BLaER1 treated with 17β-estradiol and CSF1 and Interleukin-3, amounts not matched to agents 10 nM and 100 nM (cell line): ENCODE data around the gene TNK1.

Experiments used
- H3K27ac ChIP-seq, 11 experiments: shearing (Covaris generic); formaldehyde crosslinking; 2 replicates each; pipeline ENCODE4 v1.8.1; 2022
- H3K27me3 ChIP-seq, 11 experiments: shearing (Covaris generic); formaldehyde crosslinking; 2 replicates each; pipeline ENCODE4 v1.8.1; 2022
- H3K36me3 ChIP-seq, 11 experiments: shearing (Covaris generic); formaldehyde crosslinking; 2 replicates each; pipeline ENCODE4 v1.8.1; 2022
- H3K4me1 ChIP-seq, 10 experiments: shearing (Covaris generic); formaldehyde crosslinking; 2 replicates each; pipeline ENCODE4 v1.8.1; 2022
- H3K4me2 ChIP-seq, 11 experiments: shearing (Covaris generic); formaldehyde crosslinking; 2 replicates each; pipeline ENCODE4 v1.8.1; 2022
- H3K4me3 ChIP-seq, 10 experiments: shearing (Covaris generic); formaldehyde crosslinking; 2 replicates each; pipeline ENCODE4 v1.8.1; 2022
- H3K9ac ChIP-seq, 11 experiments: shearing (Covaris generic); formaldehyde crosslinking; 2 replicates each; pipeline ENCODE4 v1.8.1; 2022
- H3K9me3 ChIP-seq, 11 experiments: shearing (Covaris generic); formaldehyde crosslinking; replicated peaks in 1 of 11; 2 replicates each; pipeline ENCODE4 v1.8.1; 2022
- H4K20me1 ChIP-seq, 11 experiments: shearing (Covaris generic); formaldehyde crosslinking; 2 replicates each; pipeline ENCODE4 v1.8.1; 2022
- Cebpa-rat ChIP-seq, 11 experiments: shearing (Covaris generic); IDR thresholded peaks; 2 replicates each; pipeline ENCODE4 v1.8.1; 2022

Gene TNK1

GRCh38 chr17:7416323-7416722, 35.4 kb downstream of the TNK1 start:
- no peak overlapping the region for H3K27ac ChIP-seq
- peak overlapping the region in 3 of 11 experiments; percentile 7 to 20 (median 19); a peak in 3 of 22 replicates for H3K9ac ChIP-seq

DNA sequence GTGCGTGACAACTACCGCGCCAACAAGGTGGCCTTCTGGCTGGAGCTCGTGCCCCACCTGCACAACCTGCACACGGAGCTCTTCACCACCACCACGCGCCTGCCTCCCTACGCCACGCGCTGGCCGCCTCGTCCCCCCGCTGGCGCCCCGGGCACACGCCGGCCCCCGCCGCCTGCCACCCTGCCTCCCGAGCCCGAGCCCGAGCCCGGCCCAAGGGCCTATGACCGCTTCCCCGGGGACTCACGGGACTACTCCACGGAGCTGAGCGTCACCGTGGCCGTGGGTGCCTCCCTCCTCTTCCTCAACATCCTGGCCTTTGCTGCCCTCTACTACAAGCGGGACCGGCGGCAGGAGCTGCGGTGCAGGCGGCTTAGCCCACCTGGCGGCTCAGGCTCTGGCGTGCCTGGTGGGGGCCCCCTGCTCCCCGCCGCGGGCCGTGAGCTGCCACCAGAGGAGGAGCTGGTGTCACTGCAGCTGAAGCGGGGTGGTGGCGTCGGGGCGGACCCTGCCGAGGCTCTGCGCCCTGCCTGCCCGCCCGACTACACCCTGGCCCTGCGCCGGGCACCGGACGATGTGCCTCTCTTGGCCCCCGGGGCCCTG, 36.3 kb downstream of the TNK1 start:
- no peaks in the 10 kb centered on the region for H3K27me3 ChIP-seq
- peak overlapping the region in 1 of 11 experiments; percentile 7; a peak in 1 of 22 replicates for H3K9ac ChIP-seq
- no peaks in the 10 kb centered on the region for H3K9me3 ChIP-seq
- peaks cover 0 to 32% (median 21%) of the 10 kb centered on the region in 11 experiments; a peak in 15 of 22 replicates for H3K36me3 ChIP-seq
- H3K4me2 ChIP-seq, result no peak overlapping the region
- no peak for TF ChIP-seq Cebpa-rat (IDR thresholded peaks at IDR 0.05)
- peaks cover 10 to 20% (median 16%) of the 10 kb centered on the region in 10 experiments; a peak in 18 of 20 replicates for H3K4me1 ChIP-seq
- no peak overlapping the region for H3K27ac ChIP-seq
- peaks cover 0 to 11% (median 0%) of the 10 kb centered on the region in 11 experiments; a peak in 2 of 22 replicates for H4K20me1 ChIP-seq
- H3K4me3 ChIP-seq, result no peak overlapping the region

More at GRCh38 chr17:7416323-7416722, 35.4 kb downstream of the TNK1 start:
- Histone ChIP-seq H4K20me1 (peaks cover 0 to 11% (median 0%) of the 10 kb centered on the region in 11 experiments; a peak in 2 of 22 replicates), H3K36me3 (peaks cover 0 to 32% (median 21%) of the 10 kb centered on the region in 11 experiments; a peak in 15 of 22 replicates), H3K4me1 (peaks cover 10 to 20% (median 16%) of the 10 kb centered on the region in 10 experiments; a peak in 18 of 20 replicates), H3K9me3 (no peaks in the 10 kb centered on the region), H3K27me3 (no peaks in the 10 kb centered on the region), H3K4me3 (no peak overlapping the region), H3K4me2 (no peak overlapping the region)
- TF ChIP-seq Cebpa-rat (IDR thresholded peaks at IDR 0.05), result no peak

DNA sequence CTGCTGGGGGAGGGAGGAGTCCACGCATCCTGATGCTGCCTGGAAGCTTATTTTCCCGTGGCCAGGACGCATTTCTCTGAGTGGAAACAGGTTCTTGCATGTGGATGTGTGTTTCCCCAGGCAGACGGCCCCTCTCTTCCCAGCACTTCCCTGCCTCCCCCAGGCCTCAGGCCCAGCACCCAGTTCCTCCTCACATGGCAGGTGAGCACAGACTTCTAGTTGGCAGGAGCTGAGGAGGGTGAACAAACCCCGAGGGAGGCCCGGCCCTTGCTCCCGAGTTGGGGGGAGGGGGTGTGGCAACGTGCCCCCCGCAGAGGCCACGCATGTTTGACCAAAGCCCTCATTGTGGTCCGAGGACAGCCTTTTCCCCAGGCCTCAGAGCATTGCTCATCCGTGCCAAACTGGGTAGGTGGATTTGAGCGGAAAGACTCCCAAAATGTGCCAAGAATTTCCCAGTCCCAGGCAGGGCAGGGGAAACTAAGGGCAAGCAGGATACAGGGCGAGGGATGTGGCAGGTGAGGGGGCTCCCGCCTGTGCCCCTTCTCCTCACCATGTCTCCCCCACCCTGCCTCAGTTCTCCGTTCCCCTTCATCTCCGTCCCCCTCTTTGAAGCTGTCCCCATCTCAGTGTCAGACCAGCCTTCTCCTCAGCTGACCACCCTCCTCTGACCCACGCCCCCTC, 37.7 kb downstream of the TNK1 start:
- Histone ChIP-seq H3K9ac (0 out of 22 replicates have a peak overlapping the region, but pooled peaks of 1 of the 11 experiments have one; percentile 9), H3K27ac (no peak overlapping the region), H3K9me3 (no peaks in the 10 kb centered on the region), H3K4me1 (peaks cover 3 to 8% (median 5%) of the 10 kb centered on the region in 10 experiments; a peak in 18 of 20 replicates), H3K4me2 (no peak overlapping the region), H4K20me1 (peaks cover 0 to 6% (median 0%) of the 10 kb centered on the region in 11 experiments; a peak in 2 of 22 replicates), H3K4me3 (no peak overlapping the region), H3K36me3 (peaks cover 0 to 32% (median 21%) of the 10 kb centered on the region in 11 experiments; a peak in 15 of 22 replicates), H3K27me3 (no peaks in the 10 kb centered on the region)
- no peak for TF ChIP-seq Cebpa-rat (IDR thresholded peaks at IDR 0.05)

DNA sequence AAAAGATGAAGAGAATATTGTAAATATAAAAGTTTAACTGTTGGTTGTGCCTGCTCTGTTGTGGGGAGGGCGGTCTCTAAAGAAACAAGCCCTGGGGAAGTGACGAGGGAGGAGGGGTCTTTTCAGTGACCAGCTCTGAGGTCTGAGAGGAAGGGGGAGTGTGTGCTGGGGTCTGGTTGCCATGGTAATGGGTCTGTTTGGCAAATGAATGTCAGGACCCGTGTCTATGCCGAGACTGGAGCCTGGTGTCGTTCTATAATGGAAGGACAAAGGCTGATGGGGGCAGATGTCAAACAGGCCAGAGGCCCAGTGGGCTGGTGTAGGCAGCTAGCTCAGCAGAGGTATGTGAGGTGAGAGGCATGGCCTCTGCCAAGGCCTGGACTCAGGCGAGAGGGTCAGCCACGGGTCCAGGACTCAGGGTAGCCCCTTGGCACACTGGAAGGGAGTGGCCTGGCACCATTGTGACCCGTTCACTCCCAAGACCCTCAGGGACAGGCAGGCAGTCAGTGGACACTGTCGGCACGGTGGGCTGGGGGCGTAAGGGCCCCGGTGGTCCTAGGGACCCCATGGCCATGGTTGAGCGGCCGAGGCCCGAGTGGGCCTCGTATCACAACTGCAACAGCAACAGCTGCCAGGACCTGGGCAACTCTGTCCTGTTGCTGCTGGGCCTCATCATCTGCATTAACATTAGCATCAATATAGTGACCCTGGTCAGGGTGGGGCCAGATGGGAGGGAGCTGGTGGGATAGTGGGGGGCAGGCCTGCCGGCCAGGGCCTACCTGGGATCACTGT, 39.1 kb downstream of the TNK1 start, which contains the start of gene SPEM1:
Gene SPEM1 (plus strand): TSS at position 506 of the 792 bp plus-strand sequence. CDS start 61 bp downstream, at position 567.
- Histone ChIP-seq H3K9me3 (no peaks in the 10 kb centered on the region), H3K36me3 (peaks cover 0 to 25% (median 15%) of the 10 kb centered on the region in 11 experiments; a peak in 15 of 22 replicates), H3K4me1 (peaks cover 0 to 9% (median 7%) of the 10 kb centered on the region in 10 experiments; a peak in 12 of 20 replicates), H3K9ac (peak within 1 kb of the TSS in 3 of 11 experiments; percentile 9 to 20 (median 9); a peak in 1 of 22 replicates), H3K4me3 (no peak within 1 kb of the TSS), H3K27me3 (no peaks in the 10 kb centered on the region), H3K4me2 (no peak within 1 kb of the TSS), H3K27ac (no peak within 1 kb of the TSS), H4K20me1 (peaks cover 0 to 6% (median 0%) of the 10 kb centered on the region in 11 experiments; a peak in 2 of 22 replicates)
- TF ChIP-seq Cebpa-rat (IDR thresholded peaks at IDR 0.05), result no peak

GRCh38 chr17:7421186-7421585, 40.3 kb downstream of the TNK1 start:
- Histone ChIP-seq H3K4me1 (peaks cover 0 to 12% (median 9%) of the 10 kb centered on the region in 10 experiments; a peak in 12 of 20 replicates), H3K27me3 (no peaks in the 10 kb centered on the region), H3K27ac (no peak overlapping the region), H3K36me3 (peaks cover 0 to 14% (median 8%) of the 10 kb centered on the region in 11 experiments; a peak in 8 of 22 replicates), H4K20me1 (peaks cover 0 to 6% (median 0%) of the 10 kb centered on the region in 11 experiments; a peak in 1 of 22 replicates), H3K4me3 (no peak overlapping the region), H3K4me2 (no peak overlapping the region), H3K9me3 (no peaks in the 10 kb centered on the region), H3K9ac (no peak overlapping the region)
- TF ChIP-seq Cebpa-rat (IDR thresholded peaks at IDR 0.05), result no peak

DNA sequence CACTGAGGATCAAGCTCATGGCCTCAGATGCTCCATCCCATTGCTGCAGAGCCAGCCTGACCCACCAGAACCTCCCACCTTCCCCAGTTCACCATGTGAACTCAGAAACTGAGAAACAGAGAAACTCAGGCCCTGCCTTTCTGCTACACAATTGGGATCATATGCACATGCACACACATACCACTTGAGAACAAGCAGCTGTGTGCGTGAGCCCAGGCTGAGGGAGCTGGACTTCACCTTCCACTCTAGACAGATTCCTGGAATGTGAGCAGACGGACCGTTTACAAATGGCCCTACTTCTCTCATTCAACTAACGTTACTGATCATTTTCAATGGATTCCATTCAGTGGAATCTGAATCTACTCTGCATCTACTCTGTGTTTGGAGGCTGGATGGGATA, 42.8 kb downstream of the TNK1 start:
- Histone ChIP-seq H3K9me3 (no peaks in the 10 kb centered on the region), H3K9ac (no peak overlapping the region), H3K4me2 (no peak overlapping the region), H3K36me3 (0 out of 22 replicates have a peak, but pooled peaks cover 0 to under 1% (median 0%) of the 10 kb centered on the region in 11 experiments), H3K4me1 (peaks cover 0 to 13% (median 9%) of the 10 kb centered on the region in 10 experiments; a peak in 12 of 20 replicates), H3K27me3 (no peaks in the 10 kb centered on the region), H4K20me1 (no peaks in the 10 kb centered on the region; a peak in 1 of 22 replicates), H3K4me3 (no peak overlapping the region), H3K27ac (no peak overlapping the region)
- no peak for TF ChIP-seq Cebpa-rat (IDR thresholded peaks at IDR 0.05)

GRCh38 chr17:7425316-7425715, 44.4 kb downstream of the TNK1 start, which contains the start of gene SPEM2:
TSS of gene SPEM2 (plus strand) at chr17:7425616. CDS start at chr17:7425689, 73 bp downstream.
- Histone ChIP-seq H3K9me3 (no peaks in the 10 kb centered on the region), H3K36me3 (no peaks in the 10 kb centered on the region), H3K4me3 (no peak within 1 kb of the TSS), H3K27ac (peak within 1 kb of the TSS in 1 of 11 experiments; percentile 44; a peak in 2 of 22 replicates), H3K9ac (no peak within 1 kb of the TSS), H3K27me3 (no peaks in the 10 kb centered on the region), H4K20me1 (no peaks in the 10 kb centered on the region; a peak in 1 of 22 replicates), H3K4me2 (peak within 1 kb of the TSS in 9 of 11 experiments; percentile 4 to 52 (median 34); a peak in 14 of 22 replicates), H3K4me1 (peaks cover 0 to 15% (median 9%) of the 10 kb centered on the region in 10 experiments; a peak in 12 of 20 replicates)
- TF ChIP-seq Cebpa-rat (IDR thresholded peaks at IDR 0.05), result no peak

GRCh38 chr17:7425756-7426155, 44.9 kb downstream of the TNK1 start:
- peaks cover 0 to 15% (median 9%) of the 10 kb centered on the region in 10 experiments; a peak in 12 of 20 replicates for H3K4me1 ChIP-seq
- no peak for TF ChIP-seq Cebpa-rat (IDR thresholded peaks at IDR 0.05)
- no peak overlapping the region for H3K9ac ChIP-seq
- H3K27me3 ChIP-seq, result no peaks in the 10 kb centered on the region
- H3K4me3 ChIP-seq, result no peak overlapping the region
- no peaks in the 10 kb centered on the region for H4K20me1 ChIP-seq
- H3K27ac ChIP-seq, result no peak overlapping the region
- no peak overlapping the region for H3K4me2 ChIP-seq
- H3K9me3 ChIP-seq, result no peaks in the 10 kb centered on the region
- no peaks in the 10 kb centered on the region for H3K36me3 ChIP-seq
